Eye (tissue), 1 donor: ENCODE results near the gene APBB1IP.
"Not testable (repeated sequence)": the region's sequence is repeated elsewhere in the genome, so short reads cannot be mapped to it uniquely, and the experiment has no call there.

Experiments
- DNase-seq: peaks from one replicate; pipeline ENCODE4 v3.0.0-alpha.2; 2015

APBB1IP gene

GRCh38 chr10:26437637-26438461 lies at the start of gene APBB1IP:
APBB1IP (plus strand) TSS chr10:26438341; CDS start chr10:26492327, 53,986 bp downstream.
- DNase-seq: peak; percentile 34

GRCh38 chr10:26389533-26389932 lies 48.6 kb upstream of the APBB1IP start:
- no peak for DNase-seq

DNA sequence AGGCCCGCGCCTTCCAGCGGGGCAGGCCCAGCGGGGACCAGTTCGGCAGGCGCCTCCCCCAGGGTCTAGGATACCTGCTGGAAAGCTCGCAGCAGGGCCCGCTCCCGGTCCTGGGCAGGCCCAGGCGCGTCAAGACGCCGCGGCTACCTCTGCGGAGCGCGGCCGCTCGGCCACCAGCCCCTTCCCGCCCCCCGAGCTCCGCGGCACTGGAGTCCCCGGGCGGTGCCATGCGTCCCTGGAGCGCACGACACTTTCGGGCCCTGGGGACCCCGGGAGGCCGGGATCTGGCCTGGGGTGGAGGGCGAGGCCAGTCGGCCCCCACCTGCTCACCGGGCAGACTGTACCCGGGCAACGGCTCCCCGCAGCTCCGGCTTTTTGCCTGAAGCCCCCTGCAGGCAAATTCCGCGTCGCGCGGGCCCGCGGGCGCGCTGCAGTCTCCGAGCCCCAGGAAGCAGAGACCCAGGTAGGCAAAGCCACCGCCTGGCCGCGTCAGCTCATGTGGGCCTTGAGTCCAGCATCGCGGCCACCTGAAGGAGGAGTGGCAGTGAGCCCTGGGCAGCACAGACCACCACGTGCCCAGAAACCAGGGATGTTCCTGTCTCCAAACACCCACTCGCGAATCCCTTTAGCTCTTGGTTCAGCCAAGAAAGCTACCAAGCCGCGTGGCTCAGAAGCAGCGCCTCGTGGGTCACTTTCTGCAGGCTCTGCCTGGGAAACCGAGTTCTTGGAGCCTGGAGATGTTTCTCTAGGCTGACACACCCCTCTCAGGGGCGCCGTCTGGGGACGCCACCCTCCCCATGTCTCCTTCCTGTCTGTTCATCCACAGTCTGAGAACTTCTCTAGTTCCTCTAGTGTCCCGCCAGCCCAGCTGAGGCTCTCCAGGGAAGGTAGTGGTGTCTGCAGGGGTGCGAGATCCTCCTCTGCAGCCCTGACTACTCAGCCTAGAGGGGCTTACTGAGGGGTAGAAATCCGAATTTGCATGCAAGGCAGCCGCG lies 46.1 kb upstream of the APBB1IP start:
- peak; percentile 8 for DNase-seq

- not testable (repeated sequence) for DNase-seq
These were observed 39.8 kb upstream of the APBB1IP start for GRCh38 chr10:26398353-26398752.

GRCh38 chr10:26407406-26407969 lies 30.7 kb upstream of the APBB1IP start:
- DNase-seq: no peak

DNA sequence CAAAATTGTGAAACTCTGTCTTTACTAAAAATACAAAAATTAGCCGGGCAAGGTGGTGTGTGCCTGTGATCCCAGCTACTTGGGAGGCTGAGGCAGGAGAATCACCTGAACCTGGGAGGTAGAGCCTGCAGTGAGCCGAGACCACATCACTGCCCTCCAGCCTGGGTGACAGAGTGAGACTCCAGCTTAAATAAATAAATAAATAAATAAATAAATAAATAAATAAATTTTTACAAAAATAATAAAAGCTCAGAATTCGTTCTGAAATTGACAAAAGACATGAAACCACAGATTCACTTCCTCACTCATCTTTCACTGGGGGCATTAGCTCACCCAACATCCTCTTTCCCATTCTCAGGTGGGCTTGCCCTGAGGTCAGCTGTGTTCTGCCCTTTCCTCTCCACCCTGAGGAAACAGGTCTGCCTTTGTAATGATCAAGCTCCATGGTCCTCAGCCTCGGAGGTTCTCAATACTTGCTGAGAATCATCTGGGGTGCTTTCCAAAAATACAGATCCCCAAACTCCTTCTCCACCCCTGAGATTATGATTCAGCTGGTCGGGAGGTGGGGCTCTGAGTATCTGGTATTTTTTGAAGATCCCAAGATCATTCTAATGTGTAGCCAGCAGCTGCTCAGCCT lies 29.2 kb upstream of the APBB1IP start:
- no peak for DNase-seq

GRCh38 chr10:26410356-26410755 lies 27.8 kb upstream of the APBB1IP start:
- DNase-seq: no peak

DNA sequence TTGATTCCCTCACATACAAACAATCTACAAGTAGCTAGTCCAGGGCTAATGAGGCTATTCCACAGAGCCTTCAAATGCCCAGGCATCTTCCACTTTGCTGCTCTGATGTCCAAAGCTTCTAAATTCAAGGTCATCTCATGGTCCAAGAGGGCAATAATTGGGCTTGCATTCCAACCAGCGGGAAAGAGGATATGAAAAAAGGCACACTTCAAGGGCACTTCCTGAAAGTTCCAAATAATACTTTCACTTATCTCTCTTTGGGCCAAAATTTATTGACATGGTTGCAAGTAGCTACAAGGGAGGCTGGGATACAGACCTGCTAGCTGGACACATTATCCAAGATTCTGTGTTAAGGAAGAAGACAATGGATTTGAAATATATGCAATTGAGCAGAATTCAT lies 25.2 kb upstream of the APBB1IP start:
- no peak for DNase-seq

DNA sequence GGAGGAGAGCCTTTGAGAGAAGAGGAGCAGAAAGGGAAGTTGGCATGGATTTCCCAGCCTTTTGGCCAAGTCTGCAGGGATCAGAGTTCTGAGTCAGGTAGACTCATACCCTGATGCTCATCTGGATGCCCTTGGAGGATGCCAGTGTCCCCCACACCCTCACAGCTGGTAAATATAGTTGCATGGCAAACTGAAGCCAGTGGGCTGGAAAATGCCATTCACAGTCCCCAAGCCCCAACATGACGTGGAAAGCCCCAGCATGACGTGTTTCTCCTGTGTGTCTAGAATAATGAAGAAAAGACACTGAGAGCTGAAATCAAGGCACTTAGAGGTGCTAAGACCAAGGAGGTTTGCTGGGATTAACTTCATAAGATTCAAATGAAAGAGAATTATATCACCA lies 24.8 kb upstream of the APBB1IP start:
- DNase-seq: no peak

DNA sequence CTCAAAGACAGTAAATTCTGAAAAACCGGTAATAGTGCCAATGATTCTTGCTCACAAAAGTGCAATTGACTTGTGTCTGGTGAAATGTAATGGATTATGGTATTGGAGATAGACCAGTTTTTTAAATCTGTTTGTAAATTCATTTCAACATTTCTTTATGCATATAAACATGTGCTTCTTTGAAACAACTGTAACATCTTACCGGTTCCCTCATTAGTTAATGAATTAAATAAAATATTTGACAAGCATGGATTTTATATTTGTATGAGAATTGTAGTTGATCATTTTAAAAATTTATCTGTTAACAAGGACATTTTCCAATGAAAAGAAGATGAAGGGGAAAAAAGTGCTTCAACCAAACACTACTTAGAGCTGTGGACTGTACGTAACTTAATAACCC lies 21.0 kb upstream of the APBB1IP start:
- DNase-seq: no peak

DNA sequence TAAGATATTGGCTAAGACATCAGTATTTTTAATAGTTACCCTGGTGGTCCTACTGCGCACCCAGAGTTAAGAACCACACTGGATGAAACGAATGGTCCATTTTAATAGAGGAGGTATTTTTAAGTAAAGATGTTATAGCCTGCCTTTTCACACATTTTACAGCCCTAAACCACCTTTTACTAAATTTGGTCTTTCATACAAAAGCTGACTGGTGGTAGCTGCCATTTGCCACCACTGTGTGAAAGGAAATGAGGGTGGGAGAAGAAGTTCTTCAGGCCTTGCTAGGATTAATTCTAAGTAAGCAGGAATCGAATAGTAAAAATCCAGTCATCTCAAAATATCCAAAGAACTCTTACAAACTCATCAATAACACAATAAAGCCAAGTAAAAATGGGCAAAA lies 15.2 kb upstream of the APBB1IP start:
- no peak for DNase-seq

DNA sequence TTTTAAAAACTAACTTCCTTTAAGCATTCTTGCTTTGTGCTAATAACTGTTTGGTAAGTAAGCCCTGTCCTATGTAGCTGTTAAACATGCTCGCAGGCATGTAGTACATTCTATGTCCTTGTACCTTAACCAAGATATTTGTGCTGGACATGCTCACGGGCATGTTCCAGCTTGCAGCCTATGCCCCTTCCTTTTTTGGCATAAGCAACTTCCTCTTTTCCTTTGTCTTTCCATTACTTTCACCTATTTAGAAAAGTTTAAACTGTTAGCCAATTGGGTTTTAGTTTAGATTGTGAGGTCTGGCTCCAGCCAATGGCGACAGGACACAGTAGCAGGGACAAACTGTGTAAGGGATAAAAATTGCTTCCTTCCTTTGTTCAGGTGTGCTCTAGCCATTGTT lies 14.4 kb upstream of the APBB1IP start:
- DNase-seq: no peak

DNA sequence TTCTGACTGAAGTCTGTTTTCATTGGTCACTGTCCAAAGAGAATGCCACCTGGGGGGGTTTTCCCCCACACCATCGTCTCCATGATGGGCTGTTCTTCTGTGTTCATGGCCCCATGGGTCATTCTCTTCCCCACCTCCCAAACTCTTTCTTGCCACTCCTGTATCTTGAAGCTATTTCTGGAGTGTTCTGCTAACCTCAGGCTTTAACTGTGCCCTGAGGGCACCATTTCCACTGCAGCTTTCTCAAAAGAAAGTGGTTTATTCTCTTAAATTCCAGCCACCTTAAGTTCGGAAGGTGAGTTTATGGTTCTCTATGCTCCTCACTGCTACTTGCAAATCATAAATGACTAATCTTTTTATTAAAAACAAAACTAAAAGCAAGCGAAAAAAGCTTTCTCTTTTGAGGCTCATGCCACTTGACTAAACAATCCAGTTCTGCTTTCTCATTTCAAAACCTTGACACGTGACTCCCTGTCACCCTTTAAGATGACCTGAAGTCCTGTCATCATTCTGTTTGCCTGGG lies 7.4 kb upstream of the APBB1IP start:
- no peak for DNase-seq

- DNase-seq: no peak
These were observed 5.2 kb upstream of the APBB1IP start for GRCh38 chr10:26432938-26433337.

DNA sequence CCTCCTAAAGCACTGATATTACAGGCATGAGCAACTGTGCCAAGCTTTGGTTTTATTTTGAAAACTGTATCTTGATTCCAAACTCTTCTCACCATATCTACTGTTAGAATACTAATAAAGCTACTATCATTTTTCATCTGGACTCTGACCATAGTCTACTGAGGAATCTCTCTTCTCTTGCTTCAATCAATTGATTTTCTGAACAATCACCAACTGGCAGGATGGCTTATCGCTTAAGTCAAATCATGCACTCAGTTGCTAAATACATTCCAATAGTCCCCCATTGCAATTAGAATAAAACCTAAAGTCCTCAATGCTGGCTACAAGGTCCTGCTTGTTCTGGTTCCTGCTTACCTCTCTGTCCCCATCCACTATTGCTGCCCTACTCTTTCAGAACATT lies 2.3 kb upstream of the APBB1IP start:
- DNase-seq: no peak

- DNase-seq: no peak
These were observed 1.3 kb upstream of the APBB1IP start for GRCh38 chr10:26436848-26437247.

DNA sequence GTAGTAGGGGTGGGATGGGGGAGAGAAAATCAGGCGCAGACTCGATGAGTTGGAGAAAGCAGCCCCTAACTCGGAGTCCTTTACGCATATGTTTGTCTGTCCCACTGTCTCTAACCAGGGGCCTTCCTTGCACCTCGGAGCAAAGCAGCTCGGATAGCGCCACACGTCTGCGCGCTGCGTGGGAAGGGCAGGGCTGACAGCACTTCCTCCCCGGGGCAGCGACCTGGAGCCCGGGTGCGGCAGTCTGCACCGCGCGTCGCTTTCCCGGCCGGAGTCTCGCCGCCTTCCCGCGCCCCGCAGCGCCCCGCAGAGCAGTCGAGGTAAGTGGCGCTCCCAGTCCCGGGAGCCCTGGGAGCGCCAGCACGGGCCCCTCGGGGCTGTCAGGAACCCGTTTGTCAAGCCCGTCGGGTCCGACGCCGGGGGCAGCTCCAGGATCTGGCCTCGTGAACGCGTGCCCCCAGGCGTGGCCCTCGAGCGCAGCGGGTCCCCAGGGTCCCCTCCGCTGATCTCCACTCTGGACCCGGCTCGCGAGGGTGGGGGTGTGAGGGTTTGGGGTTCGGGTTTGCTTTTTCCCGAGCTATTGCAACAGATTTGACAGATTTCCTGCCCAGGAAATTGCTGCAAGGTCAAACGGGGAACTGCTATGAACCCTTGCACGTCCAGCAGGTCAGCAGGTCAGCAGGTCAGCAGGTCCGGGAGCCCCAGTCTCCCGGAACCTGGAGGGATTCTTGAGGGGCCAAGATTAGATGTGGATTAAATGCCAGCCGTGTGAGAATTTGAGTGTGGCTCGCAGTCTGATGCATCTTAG lies 597 bp downstream of the APBB1IP start:
- DNase-seq: peak; percentile 25

GRCh38 chr10:26439406-26440087 lies 1.4 kb downstream of the APBB1IP start:
- DNase-seq: no peak

DNA sequence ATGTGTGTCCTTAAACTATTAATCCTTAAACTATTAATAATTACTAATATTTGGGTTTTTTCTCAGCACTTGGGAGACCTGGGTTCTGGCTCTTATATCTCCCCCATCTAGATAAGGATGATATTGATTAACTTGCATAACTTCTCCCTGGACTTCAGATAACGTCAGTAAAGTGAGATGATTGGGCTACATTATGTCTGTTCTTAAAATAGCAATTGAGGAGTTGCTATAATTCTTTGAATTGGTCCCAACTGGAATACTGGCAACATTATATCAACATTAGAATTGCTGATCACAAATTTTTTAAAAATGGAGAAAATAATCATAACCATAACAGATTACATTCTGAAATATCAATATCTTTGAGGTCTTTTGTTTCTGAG lies 1.9 kb downstream of the APBB1IP start:
- no peak for DNase-seq

DNA sequence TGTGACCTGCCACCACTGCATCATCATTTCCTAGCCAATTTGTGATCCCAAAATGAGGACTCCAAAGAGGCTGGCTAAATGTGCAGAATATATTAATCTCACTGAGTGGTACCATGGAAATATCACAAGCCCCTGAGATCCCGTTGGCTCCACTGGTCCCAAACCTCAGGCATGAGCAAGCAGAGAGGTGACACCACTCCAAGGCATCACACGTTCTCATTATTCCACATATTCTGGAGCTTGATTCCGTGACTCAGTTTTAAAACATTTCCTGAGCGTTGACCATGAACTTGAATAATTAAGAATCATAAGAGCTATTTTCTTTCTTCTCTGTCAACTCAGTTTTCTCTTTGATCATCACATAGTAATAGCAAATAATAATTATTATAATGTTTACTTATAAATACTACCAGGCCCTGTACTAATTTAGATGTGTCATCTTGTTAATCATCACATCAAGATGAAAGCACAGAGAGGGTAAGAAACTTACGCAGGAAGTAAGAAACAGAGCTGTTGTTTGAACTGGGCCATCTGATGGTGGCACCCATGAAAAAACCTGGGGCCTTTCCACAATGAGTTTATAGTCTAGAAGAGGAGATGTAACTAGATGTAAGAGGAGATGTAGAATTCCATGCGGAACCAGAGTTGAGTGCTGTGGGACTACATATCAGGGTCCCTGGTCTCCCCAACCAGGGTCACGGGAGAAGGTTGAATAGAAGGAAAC lies 3.5 kb downstream of the APBB1IP start:
- no peak for DNase-seq
